ENCODE results near the gene CHDH.

Gene CHDH

GRCh38 chr3:53806182-53807116 is 39.8 kb downstream of the CHDH start:
- no peak for DNase-seq

- no peak for DNase-seq
These were observed 40.6 kb downstream of the CHDH start for GRCh38 chr3:53805463-53806159.

GRCh38 chr3:53804697-53805462 is 41.3 kb downstream of the CHDH start:
- DNase-seq: no peak

- DNase-seq: no peak
These were observed 42.2 kb downstream of the CHDH start for GRCh38 chr3:53803816-53804695.

GRCh38 chr3:53803124-53803815 is 42.9 kb downstream of the CHDH start:
- no peak for DNase-seq

DNA sequence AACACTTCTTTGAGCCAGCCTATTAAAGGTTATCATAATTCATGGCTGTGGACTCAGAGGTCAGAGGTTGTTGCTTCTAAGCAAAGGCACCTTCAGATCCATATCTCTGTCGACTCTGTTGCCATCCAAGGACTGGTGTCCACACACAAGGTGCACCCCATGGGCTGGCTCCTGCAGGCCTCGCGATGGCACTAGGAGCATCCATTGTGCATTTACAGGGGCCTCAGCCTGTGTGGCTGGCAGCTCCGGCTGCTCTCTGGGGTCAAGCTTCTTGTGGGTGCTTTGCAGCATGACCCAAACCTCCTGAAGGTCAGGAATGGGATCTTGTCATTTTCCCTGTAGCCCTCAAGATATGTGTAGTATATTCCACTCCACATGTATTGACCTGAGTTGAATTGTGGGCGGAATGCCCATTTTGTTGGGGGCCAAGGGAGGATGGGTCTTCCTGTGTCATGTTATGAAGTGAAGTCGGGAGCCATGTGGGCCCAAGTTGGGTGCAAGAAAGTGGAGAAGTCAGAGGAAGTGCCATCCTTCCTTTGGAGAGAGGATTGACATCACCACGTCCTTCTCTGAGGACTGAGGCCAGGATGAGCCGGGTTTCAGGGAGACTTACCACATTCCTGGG is 43.9 kb downstream of the CHDH start:
- no peak for DNase-seq

GRCh38 chr3:53801319-53801718 is 44.9 kb downstream of the CHDH start:
- no peak for DNase-seq

DNA sequence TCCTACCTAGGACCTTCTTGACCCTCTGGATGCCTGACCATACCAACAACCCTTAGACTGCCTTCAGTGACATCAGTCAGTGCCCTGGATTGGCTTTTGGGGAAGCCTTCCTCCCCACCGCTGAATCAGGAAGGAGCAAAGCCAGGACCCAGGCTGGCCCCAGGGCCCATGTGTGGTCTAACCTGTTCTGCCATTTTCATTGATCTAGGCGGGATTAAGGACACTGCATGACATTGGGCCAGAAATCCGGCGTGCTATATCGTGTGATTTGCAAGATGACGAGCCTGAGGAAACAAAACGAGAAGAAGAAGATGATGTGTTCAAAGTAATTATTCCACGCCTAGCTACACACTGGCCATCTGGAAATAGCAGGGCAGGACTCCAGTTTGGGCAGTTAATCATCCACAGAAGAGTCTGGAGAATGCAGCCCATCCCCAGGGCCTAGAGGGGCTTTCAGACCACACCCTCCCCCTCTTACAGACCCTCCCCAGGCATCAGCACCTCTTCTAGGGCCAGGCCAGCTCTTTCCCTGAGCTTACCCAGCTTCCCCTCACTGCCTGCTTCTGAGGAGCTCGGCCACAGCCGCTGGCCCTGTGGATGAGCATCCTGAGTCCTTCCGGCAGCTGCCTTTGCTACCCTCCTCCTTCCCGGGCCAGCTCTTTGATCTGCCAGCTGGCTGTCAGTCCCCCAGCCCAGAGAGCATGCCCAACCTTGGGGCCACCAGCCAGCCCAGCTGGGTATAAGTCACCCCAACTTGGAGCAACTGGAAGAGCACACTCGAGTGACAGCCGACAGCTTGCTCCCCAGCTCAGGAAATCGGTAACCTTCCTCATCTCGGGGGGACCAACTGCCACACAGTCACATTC is 45.9 kb downstream of the CHDH start:
- DNase-seq: no peak

GRCh38 chr3:53799338-53799865 is 46.8 kb downstream of the CHDH start:
- no peak for DNase-seq

GRCh38 chr3:53798144-53798543 is 48.1 kb downstream of the CHDH start:
- DNase-seq: no peak

- no peak for DNase-seq
These were observed 50.2 kb downstream of the CHDH start for GRCh38 chr3:53795789-53796560.

GRCh38 chr3:53795176-53795575 is 51.0 kb downstream of the CHDH start:
- no peak for DNase-seq

DNA sequence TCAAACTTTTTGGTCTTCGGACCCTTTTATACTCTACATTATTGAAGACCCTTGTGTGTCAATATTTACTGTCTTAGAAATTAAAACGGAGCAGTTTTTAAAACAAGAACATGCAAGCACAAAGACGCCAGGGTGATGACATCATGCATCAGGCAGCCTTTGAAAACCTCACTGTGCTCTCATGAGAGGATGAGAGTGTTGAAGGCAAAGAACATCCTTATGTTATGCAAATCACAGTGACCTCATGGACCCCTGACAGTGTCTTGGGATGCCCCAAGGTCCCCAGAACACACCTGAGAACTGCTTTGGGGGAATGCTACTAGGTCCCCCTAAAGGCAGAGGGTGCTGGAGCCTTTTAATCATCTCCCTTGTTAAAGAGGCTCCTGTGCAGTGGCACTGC is 51.6 kb downstream of the CHDH start:
- DNase-seq: no peak

DNA sequence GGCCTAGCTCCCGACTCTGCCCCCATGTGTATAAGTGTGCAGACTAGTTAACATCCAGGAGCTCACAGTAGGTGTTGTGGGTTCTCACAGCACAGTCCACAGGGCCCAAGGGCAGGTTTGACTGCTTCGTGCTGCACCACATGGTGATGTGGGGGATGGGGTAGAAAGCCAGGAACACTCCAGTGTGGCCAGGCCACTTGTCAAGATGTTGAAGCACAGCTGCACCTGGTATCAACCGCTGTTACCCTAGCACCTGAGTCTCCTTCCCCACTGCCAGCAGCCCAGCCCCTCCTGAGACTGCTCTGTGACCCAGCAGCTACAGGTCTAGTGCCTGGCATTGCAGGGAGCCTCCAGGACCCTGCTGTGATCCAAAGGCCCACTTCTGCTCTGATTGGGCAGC is 53.4 kb downstream of the CHDH start:
- no peak for DNase-seq

DNA sequence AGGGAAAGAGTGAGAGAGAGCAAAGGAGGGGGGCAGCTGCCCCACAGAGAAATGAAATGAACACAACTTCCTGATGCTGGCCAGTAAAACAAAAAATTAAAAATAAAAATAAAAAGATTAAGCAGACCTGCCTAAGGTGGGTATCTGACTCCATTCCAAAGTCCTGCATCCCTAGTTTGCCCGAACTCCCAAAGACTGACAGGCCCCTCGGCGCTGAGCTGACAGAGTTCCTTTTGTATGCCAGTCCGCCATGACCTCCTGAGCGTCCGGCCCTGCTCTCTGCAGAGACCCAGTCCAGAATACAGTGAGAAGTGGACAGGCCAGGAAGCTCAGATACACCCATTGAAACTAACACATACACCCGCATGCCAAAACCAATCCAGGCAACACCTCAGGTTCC is 54.9 kb downstream of the CHDH start:
- no peak for DNase-seq

GRCh38 chr3:53790470-53790869 is 55.7 kb downstream of the CHDH start:
- no peak for DNase-seq

DNA sequence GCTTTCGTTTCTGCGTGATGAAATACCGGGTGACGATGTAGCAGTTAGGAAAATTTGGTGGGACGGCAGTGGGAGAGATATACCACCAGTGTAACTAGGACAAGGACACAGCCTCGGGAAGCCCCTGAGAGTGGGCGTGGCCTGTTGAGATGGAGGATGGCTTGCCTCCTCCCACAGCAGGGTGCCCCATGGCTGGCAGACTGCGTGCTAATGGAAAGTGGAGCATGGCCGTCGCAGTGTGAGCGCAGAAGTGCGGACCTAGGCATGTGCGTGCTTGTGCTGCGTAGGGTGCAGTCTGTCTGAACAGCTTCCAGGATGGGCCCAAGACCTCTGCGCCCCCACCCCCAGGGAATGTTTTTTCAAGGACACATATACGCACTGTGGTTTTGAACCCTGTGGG is 56.8 kb downstream of the CHDH start:
- DNase-seq: no peak

DNA sequence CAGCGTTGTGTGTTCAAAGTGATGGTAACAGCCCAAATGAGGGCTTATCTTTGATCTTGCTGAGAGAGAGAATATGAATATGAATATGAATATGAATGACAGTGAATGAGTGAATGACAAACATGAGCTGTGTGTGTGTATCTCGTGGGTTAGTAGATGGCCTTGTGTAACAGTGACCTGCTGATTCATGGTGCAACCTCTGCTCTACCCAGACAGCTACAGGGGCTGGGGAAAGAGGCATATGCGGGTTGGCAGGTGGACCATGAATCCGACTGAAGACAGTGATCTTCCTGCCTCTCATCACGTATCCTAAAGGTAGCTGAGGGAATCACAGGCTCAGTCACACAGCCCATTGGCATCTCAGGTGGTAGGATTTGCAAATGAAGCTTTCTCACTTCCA is 58.2 kb downstream of the CHDH start:
- DNase-seq: no peak

DNA sequence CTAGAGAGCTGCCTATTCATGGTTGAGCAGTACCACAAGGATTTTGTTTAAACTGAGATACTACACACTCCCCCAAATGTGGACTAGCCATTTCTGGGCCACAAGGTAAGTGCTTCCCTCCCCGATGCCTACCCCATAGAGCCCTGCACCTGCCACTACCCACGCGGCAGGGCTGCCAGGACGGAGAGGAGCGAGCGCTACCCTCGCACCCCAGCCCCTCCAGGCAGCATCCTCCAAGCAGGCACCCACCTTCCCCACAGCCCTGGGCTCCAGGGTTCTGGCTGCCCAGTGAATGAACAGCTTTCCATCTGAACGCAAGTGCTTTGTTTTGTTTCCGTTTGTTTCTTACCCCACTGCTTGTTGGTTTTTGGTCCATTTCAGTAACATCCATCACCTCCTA is 59.2 kb downstream of the CHDH start:
- no peak for DNase-seq

All from CD4-positive, alpha-beta T cell treated with Interferon gamma for 1 hour (primary cell).